ENCODE measurements around the gene UROC1. TPM values are rescaled to one million over a fixed set of nuclear protein-coding genes. Genes with fewer than 3 reads are reported as not detected.

The UROC1 gene
- total RNA-seq, 1 donor from 2014 or later = not detected

GRCh38 chr3:126551839-126552687 lies 34.5 kb upstream of the UROC1 start:
- no peak overlapping the region for H3K27ac Mint-ChIP-seq
- DNase-seq (ENCODE audit: low spot score) = no peak
- H3K9me3 Mint-ChIP-seq = no peaks in the 10 kb centered on the region
- intact Hi-C loops (cut with micrococcal nuclease) = no loop called here
- no peaks in the 10 kb centered on the region for H3K27me3 Mint-ChIP-seq (ENCODE audit: low read depth)
- no peak overlapping the region for H3K4me3 Mint-ChIP-seq (ENCODE audit: low read depth)
- no peaks in the 10 kb centered on the region for H3K36me3 Mint-ChIP-seq (ENCODE audit: low read depth)
- H3K4me1 Mint-ChIP-seq (ENCODE audit: low read depth) = no peaks in the 10 kb centered on the region

- no peaks in the 10 kb centered on the region for H3K27me3 Mint-ChIP-seq (ENCODE audit: low read depth)
- no peaks in the 10 kb centered on the region for H3K36me3 Mint-ChIP-seq (ENCODE audit: low read depth)
- no peaks in the 10 kb centered on the region for H3K9me3 Mint-ChIP-seq
- no peak overlapping the region for H3K27ac Mint-ChIP-seq
- no peak for DNase-seq (ENCODE audit: low spot score)
- H3K4me1 Mint-ChIP-seq (ENCODE audit: low read depth) = no peaks in the 10 kb centered on the region
- H3K4me3 Mint-ChIP-seq (ENCODE audit: low read depth) = no peak overlapping the region
- intact Hi-C loops (cut with micrococcal nuclease) = no loop called here
Observed at GRCh38 chr3:126551121-126551838, 33.7 kb upstream of the UROC1 start.

- intact Hi-C loops (cut with micrococcal nuclease) = no loop called here
- Mint-ChIP-seq H3K27me3 (ENCODE audit: low read depth) (no peaks in the 10 kb centered on the region), H3K36me3 (ENCODE audit: low read depth) (no peaks in the 10 kb centered on the region), H3K4me3 (ENCODE audit: low read depth) (no peak overlapping the region), H3K27ac (no peak overlapping the region), H3K9me3 (no peaks in the 10 kb centered on the region), H3K4me1 (ENCODE audit: low read depth) (no peaks in the 10 kb centered on the region)
- DNase-seq (ENCODE audit: low spot score) = no peak
Observed at GRCh38 chr3:126550488-126551051, 33.0 kb upstream of the UROC1 start.

GRCh38 chr3:126549861-126550487 lies 32.4 kb upstream of the UROC1 start:
- Mint-ChIP-seq H3K27ac (no peak overlapping the region), H3K4me1 (ENCODE audit: low read depth) (no peaks in the 10 kb centered on the region), H3K36me3 (ENCODE audit: low read depth) (no peaks in the 10 kb centered on the region), H3K4me3 (ENCODE audit: low read depth) (no peak overlapping the region), H3K9me3 (no peaks in the 10 kb centered on the region), H3K27me3 (ENCODE audit: low read depth) (no peaks in the 10 kb centered on the region)
- intact Hi-C loops (cut with micrococcal nuclease) = no loop called here
- DNase-seq (ENCODE audit: low spot score) = no peak

- H3K9me3 Mint-ChIP-seq = no peaks in the 10 kb centered on the region
- no peak overlapping the region for H3K4me3 Mint-ChIP-seq (ENCODE audit: low read depth)
- no peak overlapping the region for H3K27ac Mint-ChIP-seq
- H3K36me3 Mint-ChIP-seq (ENCODE audit: low read depth) = no peaks in the 10 kb centered on the region
- DNase-seq (ENCODE audit: low spot score) = no peak
- no peaks in the 10 kb centered on the region for H3K4me1 Mint-ChIP-seq (ENCODE audit: low read depth)
- intact Hi-C loops (cut with micrococcal nuclease) = no loop called here
- H3K27me3 Mint-ChIP-seq (ENCODE audit: low read depth) = no peaks in the 10 kb centered on the region
Observed at GRCh38 chr3:126548556-126549466, 31.2 kb upstream of the UROC1 start.

GRCh38 chr3:126547721-126548120 lies 30.1 kb upstream of the UROC1 start:
- Mint-ChIP-seq H3K27ac (no peak overlapping the region), H3K36me3 (ENCODE audit: low read depth) (no peaks in the 10 kb centered on the region), H3K4me3 (ENCODE audit: low read depth) (no peak overlapping the region), H3K9me3 (no peaks in the 10 kb centered on the region), H3K4me1 (ENCODE audit: low read depth) (no peaks in the 10 kb centered on the region), H3K27me3 (ENCODE audit: low read depth) (no peaks in the 10 kb centered on the region)
- intact Hi-C loops (cut with micrococcal nuclease) = no loop called here
- DNase-seq (ENCODE audit: low spot score) = no peak

GRCh38 chr3:126546549-126547239 lies 29.1 kb upstream of the UROC1 start:
- H3K4me1 Mint-ChIP-seq (ENCODE audit: low read depth) = no peaks in the 10 kb centered on the region

GRCh38 chr3:126546013-126546412 lies 28.4 kb upstream of the UROC1 start:
- intact Hi-C loops (cut with micrococcal nuclease) = no loop called here
- Mint-ChIP-seq H3K27me3 (ENCODE audit: low read depth) (no peaks in the 10 kb centered on the region), H3K36me3 (ENCODE audit: low read depth) (no peaks in the 10 kb centered on the region), H3K4me1 (ENCODE audit: low read depth) (peaks cover 1% of the 10 kb centered on the region), H3K27ac (no peak overlapping the region), H3K4me3 (ENCODE audit: low read depth) (no peak overlapping the region), H3K9me3 (no peaks in the 10 kb centered on the region)
- no peak for DNase-seq (ENCODE audit: low spot score)

More at GRCh38 chr3:126546549-126547239, 29.1 kb upstream of the UROC1 start:
- H3K9me3 Mint-ChIP-seq = no peaks in the 10 kb centered on the region
- H3K36me3 Mint-ChIP-seq (ENCODE audit: low read depth) = no peaks in the 10 kb centered on the region
- H3K27me3 Mint-ChIP-seq (ENCODE audit: low read depth) = no peaks in the 10 kb centered on the region
- H3K4me3 Mint-ChIP-seq (ENCODE audit: low read depth) = no peak overlapping the region
- H3K27ac Mint-ChIP-seq = no peak overlapping the region
- DNase-seq (ENCODE audit: low spot score) = no peak
- intact Hi-C loops (cut with micrococcal nuclease) = no loop called here

- DNase-seq (ENCODE audit: low spot score) = no peak
- H3K4me3 Mint-ChIP-seq (ENCODE audit: low read depth) = no peak overlapping the region
- no peaks in the 10 kb centered on the region for H3K36me3 Mint-ChIP-seq (ENCODE audit: low read depth)
- no peaks in the 10 kb centered on the region for H3K27me3 Mint-ChIP-seq (ENCODE audit: low read depth)
- H3K9me3 Mint-ChIP-seq = no peaks in the 10 kb centered on the region
- intact Hi-C loops (cut with micrococcal nuclease) = no loop called here
- H3K4me1 Mint-ChIP-seq (ENCODE audit: low read depth) = peaks cover 5% of the 10 kb centered on the region
- no peak overlapping the region for H3K27ac Mint-ChIP-seq
Observed at GRCh38 chr3:126545544-126545943, 28.0 kb upstream of the UROC1 start.

GRCh38 chr3:126544596-126545281 lies 27.2 kb upstream of the UROC1 start:
- Mint-ChIP-seq H3K9me3 (no peaks in the 10 kb centered on the region), H3K27ac (no peak overlapping the region), H3K36me3 (ENCODE audit: low read depth) (no peaks in the 10 kb centered on the region), H3K27me3 (ENCODE audit: low read depth) (no peaks in the 10 kb centered on the region), H3K4me3 (ENCODE audit: low read depth) (no peak overlapping the region), H3K4me1 (ENCODE audit: low read depth) (peaks cover 10% of the 10 kb centered on the region)
- intact Hi-C loops (cut with micrococcal nuclease) = no loop called here
- DNase-seq (ENCODE audit: low spot score) = no peak

GRCh38 chr3:126543457-126544061 lies 26.0 kb upstream of the UROC1 start:
- no peak for DNase-seq (ENCODE audit: low spot score)
- H3K27ac Mint-ChIP-seq = no peak overlapping the region
- H3K4me3 Mint-ChIP-seq (ENCODE audit: low read depth) = no peak overlapping the region
- H3K27me3 Mint-ChIP-seq (ENCODE audit: low read depth) = no peaks in the 10 kb centered on the region
- no peaks in the 10 kb centered on the region for H3K9me3 Mint-ChIP-seq
- peaks cover 10% of the 10 kb centered on the region for H3K4me1 Mint-ChIP-seq (ENCODE audit: low read depth)
- intact Hi-C loops (cut with micrococcal nuclease) = no loop called here
- H3K36me3 Mint-ChIP-seq (ENCODE audit: low read depth) = no peaks in the 10 kb centered on the region
